Osteocyte (in vitro differentiated cells): Measurements from ENCODE around the gene NOTCH1. TPM values are rescaled to one million over a fixed set of nuclear protein-coding genes. Genes with fewer than 3 reads are reported as not detected.

Experiments used
- DNase-seq: peaks from one replicate; pipeline ENCODE4 v3.0.0; 2021; ENCODE audit warnings: mixed read lengths; ENCODE audit not compliant: unreplicated experiment; ENCODE audit errors: extremely low spot score
- H3K27ac Mint-ChIP-seq: one replicate; pipeline ENCODE4 v1.8.0; 2021; ENCODE audit warnings: mild to moderate bottlenecking, mixed read lengths; ENCODE audit not compliant: unreplicated experiment
- H3K27me3 Mint-ChIP-seq: one replicate; pipeline ENCODE4 v1.8.0; 2021; ENCODE audit warnings: mixed read lengths; ENCODE audit not compliant: unreplicated experiment
- H3K36me3 Mint-ChIP-seq: one replicate; pipeline ENCODE4 v1.8.0; 2021; ENCODE audit warnings: mixed read lengths; ENCODE audit not compliant: unreplicated experiment
- H3K4me1 Mint-ChIP-seq: one replicate; pipeline ENCODE4 v1.8.0; 2021; ENCODE audit warnings: mixed read lengths; ENCODE audit not compliant: unreplicated experiment
- H3K4me3 Mint-ChIP-seq: one replicate; pipeline ENCODE4 v1.8.0; 2021; ENCODE audit warnings: mild to moderate bottlenecking, moderate library complexity, mixed read lengths; ENCODE audit not compliant: unreplicated experiment
- H3K9me3 Mint-ChIP-seq: one replicate; pipeline ENCODE4 v1.8.0; 2021; ENCODE audit warnings: mixed read lengths; ENCODE audit not compliant: unreplicated experiment
- total RNA-seq: library from RNA; stranded (reverse); gene quantifications from 2 replicates; pipeline ENCODE4 v1.2.1, GENCODE V29; 2021
- TF ChIP-seq, protein P1 (sequence below): fragments of 200-600 bp; sonication (generic); IDR thresholded peaks from 2 replicates; pipeline ENCODE4 v1.5.0; 2021; ENCODE audit warnings: antibody characterized with exemption, mild to moderate bottlenecking, moderate library complexity

Gene NOTCH1
- total RNA-seq, 1 donor from 2014 or later = 44.9 TPM

DNA sequence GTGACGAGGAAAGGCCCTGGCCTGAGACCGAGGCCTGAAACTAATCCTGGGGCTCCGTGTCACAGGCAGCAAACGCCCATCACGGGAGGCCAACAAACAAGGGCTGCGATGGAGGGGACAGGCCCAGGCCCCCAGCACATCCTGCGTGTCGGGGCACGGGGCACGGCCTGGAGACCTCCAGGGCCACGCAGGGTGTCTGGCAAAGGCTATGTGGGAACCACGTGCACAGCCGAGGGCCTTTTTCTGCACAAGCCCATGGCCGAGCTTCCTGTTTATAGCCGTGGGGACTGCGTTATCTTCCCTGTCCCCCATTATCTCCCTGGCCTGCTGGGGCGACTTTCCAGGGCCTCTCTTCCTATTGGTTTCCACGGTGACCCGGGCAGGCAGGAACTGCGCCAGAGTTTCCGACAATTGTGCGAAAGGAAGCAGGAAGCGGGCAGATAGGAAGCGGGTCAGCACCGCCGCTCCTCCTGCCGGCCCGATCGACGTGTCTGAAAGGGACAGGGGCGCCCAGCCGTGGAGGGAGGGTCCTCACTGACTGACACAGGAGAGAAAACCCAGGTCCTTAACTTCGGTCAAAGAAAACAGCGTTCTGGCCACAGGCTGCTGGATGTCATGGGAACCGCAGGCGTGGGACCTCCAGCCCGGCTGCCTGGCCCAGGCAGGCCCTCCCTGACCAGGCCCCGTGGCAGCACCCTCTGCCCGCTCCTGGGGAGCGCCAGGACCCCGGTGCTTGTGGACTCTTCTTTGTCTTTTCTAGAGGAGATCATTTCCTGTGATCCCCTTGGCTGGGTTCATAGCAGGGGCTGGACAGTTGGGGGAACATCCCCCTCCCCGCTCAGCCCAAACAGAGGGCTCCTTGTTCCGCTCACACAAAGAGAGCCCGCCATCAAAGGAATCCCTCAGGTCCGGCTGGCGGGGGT lies 33.9 kb downstream of the NOTCH1 start:
- Mint-ChIP-seq H3K27me3 (no peaks in the 10 kb centered on the region), H3K9me3 (no peaks in the 10 kb centered on the region), H3K4me1 (no peaks in the 10 kb centered on the region), H3K27ac (no peak overlapping the region), H3K4me3 (no peak overlapping the region), H3K36me3 (peaks cover 4% of the 10 kb centered on the region)
- DNase-seq = no peak
- TF ChIP-seq, protein P1, sequence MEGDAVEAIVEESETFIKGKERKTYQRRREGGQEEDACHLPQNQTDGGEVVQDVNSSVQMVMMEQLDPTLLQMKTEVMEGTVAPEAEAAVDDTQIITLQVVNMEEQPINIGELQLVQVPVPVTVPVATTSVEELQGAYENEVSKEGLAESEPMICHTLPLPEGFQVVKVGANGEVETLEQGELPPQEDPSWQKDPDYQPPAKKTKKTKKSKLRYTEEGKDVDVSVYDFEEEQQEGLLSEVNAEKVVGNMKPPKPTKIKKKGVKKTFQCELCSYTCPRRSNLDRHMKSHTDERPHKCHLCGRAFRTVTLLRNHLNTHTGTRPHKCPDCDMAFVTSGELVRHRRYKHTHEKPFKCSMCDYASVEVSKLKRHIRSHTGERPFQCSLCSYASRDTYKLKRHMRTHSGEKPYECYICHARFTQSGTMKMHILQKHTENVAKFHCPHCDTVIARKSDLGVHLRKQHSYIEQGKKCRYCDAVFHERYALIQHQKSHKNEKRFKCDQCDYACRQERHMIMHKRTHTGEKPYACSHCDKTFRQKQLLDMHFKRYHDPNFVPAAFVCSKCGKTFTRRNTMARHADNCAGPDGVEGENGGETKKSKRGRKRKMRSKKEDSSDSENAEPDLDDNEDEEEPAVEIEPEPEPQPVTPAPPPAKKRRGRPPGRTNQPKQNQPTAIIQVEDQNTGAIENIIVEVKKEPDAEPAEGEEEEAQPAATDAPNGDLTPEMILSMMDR = no peak

DNA sequence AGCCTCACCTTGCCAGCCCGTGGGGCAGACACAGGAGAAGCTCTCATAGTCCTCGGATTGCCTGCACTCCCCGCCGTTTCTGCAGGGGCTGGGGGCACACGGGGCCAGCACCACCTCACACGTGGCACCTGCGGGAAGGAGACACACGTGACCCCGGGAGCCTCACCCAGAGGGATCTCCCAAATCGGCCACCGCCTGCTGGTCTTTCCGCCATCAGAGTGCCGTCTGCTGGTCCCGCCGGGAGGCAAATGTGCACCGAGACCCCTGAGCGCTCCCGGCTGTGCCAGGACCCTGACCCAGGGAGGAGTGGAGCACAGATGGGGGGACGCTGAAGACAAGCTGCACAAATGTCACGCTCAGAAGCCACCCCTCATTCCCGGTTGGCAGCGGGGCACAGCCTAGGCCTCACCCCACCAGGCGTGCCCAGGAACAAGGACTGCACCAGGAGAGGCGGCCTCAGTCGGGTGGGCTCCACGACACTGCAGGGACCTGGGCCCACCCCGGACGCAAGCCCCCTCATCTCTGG lies 34.6 kb downstream of the NOTCH1 start:
- Mint-ChIP-seq H3K27ac (no peak overlapping the region), H3K9me3 (no peaks in the 10 kb centered on the region), H3K27me3 (no peaks in the 10 kb centered on the region), H3K4me3 (no peak overlapping the region), H3K36me3 (peaks cover 4% of the 10 kb centered on the region), H3K4me1 (no peaks in the 10 kb centered on the region)
- no peak for DNase-seq
- TF ChIP-seq, protein P1 = no peak

DNA sequence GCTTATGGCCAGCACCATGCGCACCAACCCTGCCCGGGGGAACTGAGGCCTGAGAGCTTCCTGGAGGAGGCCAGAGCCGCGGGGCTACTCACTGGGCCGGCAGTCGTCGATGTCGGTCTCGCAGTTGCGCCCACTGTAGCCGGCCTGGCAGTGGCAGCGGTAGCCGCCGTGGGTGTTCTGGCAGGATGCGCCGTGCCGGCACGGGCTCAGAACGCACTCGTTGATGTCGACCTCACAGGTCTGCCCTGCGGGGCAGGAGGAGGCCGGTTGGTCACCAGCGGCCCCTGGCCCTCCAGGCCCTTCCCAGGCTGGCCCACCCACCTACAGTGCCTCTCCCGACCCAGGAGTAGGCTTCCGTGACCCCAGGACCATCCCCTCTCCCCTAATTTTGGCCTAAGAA lies 35.3 kb downstream of the NOTCH1 start:
- TF ChIP-seq, protein P1 = no peak
- no peaks in the 10 kb centered on the region for H3K27me3 Mint-ChIP-seq
- H3K27ac Mint-ChIP-seq = no peak overlapping the region
- H3K4me3 Mint-ChIP-seq = no peak overlapping the region
- H3K9me3 Mint-ChIP-seq = no peaks in the 10 kb centered on the region
- H3K4me1 Mint-ChIP-seq = no peaks in the 10 kb centered on the region
- peaks cover 4% of the 10 kb centered on the region for H3K36me3 Mint-ChIP-seq
- no peak for DNase-seq

DNA sequence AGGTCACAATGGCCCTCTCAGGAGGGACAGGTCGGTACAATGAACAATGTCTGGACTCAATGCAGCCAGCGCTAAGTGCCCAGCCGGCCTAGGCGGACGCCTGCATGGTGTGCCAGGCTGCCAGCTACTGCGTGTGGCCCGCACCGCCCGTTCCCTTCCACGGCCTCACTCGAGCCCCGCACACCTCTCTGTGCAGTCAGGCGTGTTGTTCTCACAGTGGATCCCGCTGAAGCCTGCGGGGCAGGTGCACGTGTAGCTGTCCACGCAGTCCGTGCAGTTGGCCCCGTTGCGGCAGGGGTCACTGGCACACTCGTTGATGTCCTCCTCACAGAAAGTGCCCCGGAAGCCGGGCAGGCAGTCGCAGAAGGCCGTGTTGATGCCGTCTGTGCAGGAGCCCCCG lies 36.3 kb downstream of the NOTCH1 start:
- Mint-ChIP-seq H3K4me3 (no peak overlapping the region), H3K36me3 (peaks cover 4% of the 10 kb centered on the region), H3K27me3 (no peaks in the 10 kb centered on the region), H3K4me1 (no peaks in the 10 kb centered on the region), H3K27ac (no peak overlapping the region), H3K9me3 (no peaks in the 10 kb centered on the region)
- DNase-seq = no peak
- TF ChIP-seq, protein P1 = no peak

DNA sequence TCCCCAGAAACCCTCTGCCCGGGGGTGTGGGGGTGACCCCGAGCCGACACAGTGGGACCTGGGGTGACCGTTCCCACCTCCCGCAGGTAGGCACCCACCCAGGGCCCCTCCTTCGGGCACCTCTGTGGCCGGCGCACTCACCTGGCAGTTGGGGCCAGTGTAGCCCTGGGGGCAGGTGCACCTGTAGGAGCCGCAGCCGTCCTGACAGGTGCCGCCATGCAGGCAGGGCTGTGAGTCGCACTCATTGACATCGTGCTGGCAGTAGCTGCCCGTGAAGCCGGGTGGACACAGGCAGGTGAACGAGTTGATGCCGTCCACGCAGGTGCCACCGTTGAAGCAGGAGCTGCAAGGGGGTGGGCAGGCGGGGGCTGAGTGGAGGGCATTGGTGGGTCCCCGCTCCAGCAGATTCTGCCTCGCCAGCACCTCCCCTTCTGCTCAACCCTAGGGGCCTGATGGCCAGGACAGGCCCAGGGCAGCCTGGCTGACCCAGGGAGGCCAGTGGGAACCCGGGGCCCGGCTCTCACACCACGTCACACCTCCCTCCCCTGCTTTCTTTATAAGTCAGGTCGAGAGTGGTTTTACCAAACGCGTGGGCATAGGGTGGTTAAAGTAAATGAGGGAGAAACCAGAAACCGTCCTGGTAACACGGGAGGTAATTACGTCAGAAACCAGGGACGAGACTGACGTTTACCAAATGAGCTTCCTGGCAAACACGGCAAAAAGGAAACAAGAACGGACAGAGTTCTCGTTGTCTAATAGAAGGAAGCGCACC lies 36.9 kb downstream of the NOTCH1 start:
- TF ChIP-seq, protein P1 = no peak
- Mint-ChIP-seq H3K27me3 (no peaks in the 10 kb centered on the region), H3K4me1 (peaks cover 5% of the 10 kb centered on the region), H3K4me3 (no peak overlapping the region), H3K36me3 (peaks cover 4% of the 10 kb centered on the region), H3K9me3 (no peaks in the 10 kb centered on the region), H3K27ac (no peak overlapping the region)
- DNase-seq = no peak
